Neutrophil (primary cell): ENCODE results near the gene LELP1.
"Not testable (repeated sequence)": the region's sequence is repeated elsewhere in the genome, so short reads cannot be mapped to it uniquely, and the experiment has no call there.

ENCODE experiments used
- H3K27ac ChIP-seq: fragments of 200-600 bp; sonication (generic); 2 replicates; pipeline ENCODE4 v1.5.1; 2016; ENCODE audit warnings: mild to moderate bottlenecking, moderate library complexity
- H3K27me3 ChIP-seq: fragments of 200-600 bp; sonication (generic); 2 replicates; pipeline ENCODE4 v1.6.0; 2016; ENCODE audit warnings: mild to moderate bottlenecking
- H3K36me3 ChIP-seq: fragments of 200-600 bp; sonication (generic); 2 replicates; pipeline ENCODE4 v1.5.1; 2017
- H3K4me1 ChIP-seq, 2 experiments: fragments of 200-600 bp in 1 of 2; sonication (generic) in 1 of 2; 1 replicate in 1 of 2; 2 replicates in 1 of 2; pipeline versions ENCODE4 v1.5.1 to v1.6.1; 2013 to 2016; ENCODE audit warnings: low read depth in 1 of 2, low read length in 1 of 2, mild to moderate bottlenecking in 1 of 2, moderate library complexity in 1 of 2; ENCODE audit not compliant: control insufficient read depth in 1 of 2, insufficient read depth in 1 of 2
- H3K4me3 ChIP-seq, 2 experiments: fragments of 200-600 bp in 1 of 2; sonication (generic) in 1 of 2; 1 replicate in 1 of 2; 2 replicates in 1 of 2; pipeline ENCODE4 v1.5.1; 2013 to 2016; ENCODE audit warnings: low read depth in 1 of 2, low read length in 1 of 2, mild to moderate bottlenecking in 1 of 2, moderate library complexity in 1 of 2
- H3K9me3 ChIP-seq: fragments of 200-600 bp; sonication (generic); 2 replicates; pipeline ENCODE4 v1.5.1; 2016
- TF ChIP-seq, protein P1 (sequence below): fragments of 200-600 bp; sonication (generic); IDR thresholded peaks from 2 replicates; pipeline ENCODE4 v1.5.1; 2016; ENCODE audit warnings: antibody characterized with exemption

Gene LELP1

DNA sequence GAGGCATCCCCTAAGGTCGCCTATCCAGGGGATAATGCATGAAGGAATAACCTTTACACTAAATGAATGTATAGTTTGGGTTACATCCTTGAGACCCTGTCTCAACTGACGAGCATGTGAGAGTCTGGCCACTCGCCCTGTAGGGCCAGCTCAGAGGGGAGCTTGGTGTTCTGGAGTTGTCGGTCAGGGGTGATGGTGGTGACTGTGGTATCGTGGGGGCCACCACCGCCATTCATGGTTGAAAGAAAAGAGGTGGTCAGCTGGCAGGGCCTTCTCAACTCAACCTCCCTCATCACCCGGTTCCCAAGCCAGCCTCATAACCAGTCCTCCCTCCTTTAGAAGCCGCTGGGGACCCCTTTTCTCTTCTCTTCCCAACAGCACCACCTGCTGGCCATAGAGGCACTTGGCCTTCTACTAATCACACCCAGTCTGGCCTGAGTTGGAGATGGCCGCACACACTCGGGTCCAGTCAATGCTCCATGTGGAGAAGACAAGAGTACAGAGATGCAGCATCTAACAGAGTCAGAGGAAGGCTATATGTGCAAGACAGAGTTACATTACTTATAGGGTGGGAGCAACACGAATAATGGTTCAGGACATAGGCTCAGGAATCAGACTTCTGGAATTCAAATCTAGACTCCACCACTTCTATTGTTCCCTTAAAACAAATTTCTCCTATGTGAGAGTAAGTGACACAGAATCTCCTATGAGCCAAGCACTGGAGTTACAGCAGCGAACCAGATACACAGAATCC lies 26.0 kb downstream of the LELP1 start:
- TF ChIP-seq, protein P1, sequence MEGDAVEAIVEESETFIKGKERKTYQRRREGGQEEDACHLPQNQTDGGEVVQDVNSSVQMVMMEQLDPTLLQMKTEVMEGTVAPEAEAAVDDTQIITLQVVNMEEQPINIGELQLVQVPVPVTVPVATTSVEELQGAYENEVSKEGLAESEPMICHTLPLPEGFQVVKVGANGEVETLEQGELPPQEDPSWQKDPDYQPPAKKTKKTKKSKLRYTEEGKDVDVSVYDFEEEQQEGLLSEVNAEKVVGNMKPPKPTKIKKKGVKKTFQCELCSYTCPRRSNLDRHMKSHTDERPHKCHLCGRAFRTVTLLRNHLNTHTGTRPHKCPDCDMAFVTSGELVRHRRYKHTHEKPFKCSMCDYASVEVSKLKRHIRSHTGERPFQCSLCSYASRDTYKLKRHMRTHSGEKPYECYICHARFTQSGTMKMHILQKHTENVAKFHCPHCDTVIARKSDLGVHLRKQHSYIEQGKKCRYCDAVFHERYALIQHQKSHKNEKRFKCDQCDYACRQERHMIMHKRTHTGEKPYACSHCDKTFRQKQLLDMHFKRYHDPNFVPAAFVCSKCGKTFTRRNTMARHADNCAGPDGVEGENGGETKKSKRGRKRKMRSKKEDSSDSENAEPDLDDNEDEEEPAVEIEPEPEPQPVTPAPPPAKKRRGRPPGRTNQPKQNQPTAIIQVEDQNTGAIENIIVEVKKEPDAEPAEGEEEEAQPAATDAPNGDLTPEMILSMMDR: peak; percentile 14

DNA sequence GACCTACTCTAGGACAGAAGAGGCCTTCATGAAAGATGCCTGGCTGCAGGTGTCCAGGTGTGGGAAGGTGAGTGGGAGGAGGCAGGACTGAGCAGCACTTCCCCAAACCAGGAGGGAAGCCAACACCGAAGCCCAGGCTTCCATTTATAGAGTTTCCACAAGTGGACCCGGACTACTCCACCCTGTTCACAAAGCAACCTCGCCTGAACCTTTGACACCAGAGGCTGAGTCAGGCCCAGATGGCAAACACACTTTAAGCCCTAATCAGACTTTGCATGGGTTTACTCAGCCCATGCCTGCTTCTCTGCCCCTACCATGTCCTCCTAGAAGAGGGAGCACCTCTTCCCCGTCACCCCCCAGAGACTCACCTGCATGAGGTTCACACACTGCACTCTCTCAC lies 28.1 kb downstream of the LELP1 start:
- Histone ChIP-seq H3K4me3 (peak overlapping the region in 1 of 2 experiments; percentile 15), H3K9me3 (no peaks in the 10 kb centered on the region), H3K4me1 (peaks cover 39 to 49% of the 10 kb centered on the region in 2 experiments), H3K27ac (peak overlapping the region; percentile 87), H3K27me3 (peaks cover 28% of the 10 kb centered on the region), H3K36me3 (no peaks in the 10 kb centered on the region)
- TF ChIP-seq, protein P1: no peak

More for the DNA sequence above, 26.0 kb downstream of the LELP1 start:
- H3K27me3 ChIP-seq: peaks cover 47% of the 10 kb centered on the region
- H3K9me3 ChIP-seq, H3K4me3 ChIP-seq, H3K27ac ChIP-seq, H3K36me3 ChIP-seq: not testable (repeated sequence)
- H3K4me1 ChIP-seq: peaks cover 39 to 47% of the 10 kb centered on the region in 2 experiments

DNA sequence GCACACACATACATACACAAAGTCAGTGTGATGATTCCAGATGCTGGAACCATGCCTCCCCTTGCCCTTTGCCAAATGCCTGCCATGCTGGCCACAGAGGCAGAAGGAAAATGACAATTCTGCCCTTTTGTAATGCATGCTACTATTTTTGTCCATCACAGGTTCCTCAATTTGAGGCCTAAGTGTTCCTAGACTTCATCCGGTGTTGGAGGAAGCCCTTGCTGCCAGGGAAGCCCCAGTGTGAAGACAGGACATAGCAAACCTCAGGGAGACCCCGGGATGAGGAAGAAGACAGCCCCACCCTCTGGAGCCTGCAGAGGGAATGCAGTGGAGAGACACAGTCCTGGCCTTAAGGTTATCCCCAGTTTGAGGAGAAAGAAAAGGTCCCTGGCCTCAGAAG lies 28.6 kb downstream of the LELP1 start:
- Histone ChIP-seq H3K36me3 (no peaks in the 10 kb centered on the region), H3K27ac (peak overlapping the region; percentile 87), H3K27me3 (peaks cover 24% of the 10 kb centered on the region), H3K4me3 (peak overlapping the region in 1 of 2 experiments; percentile 15), H3K4me1 (peaks cover 39 to 49% of the 10 kb centered on the region in 2 experiments), H3K9me3 (no peaks in the 10 kb centered on the region)
- TF ChIP-seq, protein P1: no peak

DNA sequence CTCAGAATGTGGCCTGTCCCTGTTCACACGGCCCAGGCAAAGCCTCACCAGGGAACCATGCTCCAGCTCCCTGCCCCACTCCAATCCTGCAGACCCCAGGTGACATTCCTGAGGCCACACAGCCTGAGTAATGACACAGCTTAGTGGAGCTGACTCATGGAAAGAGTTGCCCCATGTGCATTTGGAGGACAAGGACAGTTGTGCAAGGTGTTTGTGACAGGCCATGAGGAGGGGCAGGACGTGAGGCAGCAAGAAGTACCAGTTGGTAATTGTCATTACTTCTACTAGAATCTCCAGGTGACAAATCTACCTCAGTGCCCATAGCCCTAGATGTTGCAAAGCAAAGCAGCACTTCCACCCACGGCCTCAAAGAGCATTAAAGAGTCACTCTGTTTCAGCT lies 29.3 kb downstream of the LELP1 start:
- Histone ChIP-seq H3K9me3 (no peaks in the 10 kb centered on the region), H3K4me1 (peaks cover 39 to 49% of the 10 kb centered on the region in 2 experiments), H3K27me3 (peaks cover 21% of the 10 kb centered on the region), H3K27ac (peak overlapping the region; percentile 87), H3K4me3 (peak overlapping the region in 1 of 2 experiments; percentile 15), H3K36me3 (no peaks in the 10 kb centered on the region)
- TF ChIP-seq, protein P1: no peak

DNA sequence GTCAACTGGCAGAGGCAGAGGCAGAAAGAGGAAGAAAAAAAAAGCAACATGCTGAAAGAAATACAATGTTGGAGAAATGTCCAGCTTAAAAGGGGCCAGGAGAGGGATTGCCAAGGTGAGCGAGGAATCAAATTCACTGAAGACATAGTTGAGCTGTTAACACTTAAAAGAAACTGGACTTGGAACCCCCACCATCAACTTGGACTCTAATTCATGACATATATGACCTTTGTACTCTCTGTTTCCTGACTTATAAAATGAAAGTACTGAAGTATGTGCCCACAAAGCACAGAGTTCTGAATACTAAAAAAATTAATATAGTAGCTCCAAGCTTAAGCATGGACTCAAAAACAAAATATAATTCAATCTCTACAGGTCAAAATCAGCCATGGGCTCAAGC lies 30.2 kb downstream of the LELP1 start:
- H3K9me3 ChIP-seq: no peaks in the 10 kb centered on the region
- H3K4me1 ChIP-seq: peaks cover 39 to 49% of the 10 kb centered on the region in 2 experiments
- TF ChIP-seq, protein P1: no peak
- H3K27ac ChIP-seq: peak overlapping the region; percentile 87
- H3K27me3 ChIP-seq: peaks cover 13% of the 10 kb centered on the region
- H3K4me3 ChIP-seq: peak overlapping the region in 1 of 2 experiments; percentile 15
- H3K36me3 ChIP-seq: no peaks in the 10 kb centered on the region
